Heart right ventricle (tissue), 16 donors: Measurements from ENCODE around the gene LDLRAP1. TPM values are rescaled to one million over a fixed set of nuclear protein-coding genes. Genes with fewer than 3 reads are reported as not detected.

Experiments used
- ATAC-seq, 8 donors: fragments of 200-7000 bp; cut with Tn5 transposase; one replicate each; pipeline ENCODE4 v1.9.1; 2020; ENCODE audit warnings: mild to moderate bottlenecking in 8 of 8, moderate library complexity in 8 of 8, moderate number of reproducible peaks in 1 of 8
- DNase-seq, 2 donors: peaks; one replicate each; pipeline ENCODE4 v3.0.0-alpha.2; 2020
- H3K27ac ChIP-seq, 10 donors: fragments of 200-600 bp; sonication (generic) in 2 of 10; one replicate each; pipeline versions ENCODE4 v1.5.0 to v1.8.0; 2020 to 2022; ENCODE audit warnings: mild to moderate bottlenecking in 3 of 10
- H3K27me3 ChIP-seq, 7 donors: fragments of 200-600 bp; one replicate each; pipeline ENCODE4 v1.8.0; 2021 to 2022; ENCODE audit warnings: mild to moderate bottlenecking in 2 of 7
- H3K36me3 ChIP-seq, 9 donors: fragments of 200-600 bp; sonication (generic) in 1 of 9; one replicate each; pipeline versions ENCODE4 v1.5.0 to v1.8.0; 2020 to 2022; ENCODE audit warnings: mild to moderate bottlenecking in 2 of 9
- H3K4me1 ChIP-seq, 9 donors: fragments of 200-600 bp; sonication (generic) in 1 of 9; one replicate each; pipeline versions ENCODE4 v1.5.0 to v1.8.0; 2020 to 2022; ENCODE audit warnings: mild to moderate bottlenecking in 4 of 9
- H3K4me3 ChIP-seq, 10 donors: fragments of 200-600 bp; sonication (generic) in 2 of 10; one replicate each; pipeline versions ENCODE4 v1.5.0 to v1.8.0; 2020 to 2022; ENCODE audit warnings: mild to moderate bottlenecking in 7 of 10, moderate library complexity in 2 of 10
- H3K9me3 ChIP-seq, 11 donors: fragments of 200-600 bp in 10 of 11; sonication (generic) in 2 of 11; one replicate each; pipeline versions ENCODE4 v1.5.0 to v1.8.0; 2013 to 2022; ENCODE audit warnings: mild to moderate bottlenecking in 2 of 11, control low read depth in 1 of 11, moderate library complexity in 1 of 11
- CTCF ChIP-seq, 9 donors: fragments of 200-600 bp; sonication (generic) in 2 of 9; IDR thresholded peaks; one replicate each; pipeline versions ENCODE4 v1.5.0 to v1.8.0; 2021 to 2022; ENCODE audit warnings: antibody characterized with exemption in 9 of 9, mild to moderate bottlenecking in 5 of 9, moderate library complexity in 1 of 9
- WGBS, 2 donors: extraction: QIAGEN DNeasy Blood & Tissue Kit; methylation state at CpG; one replicate each; pipeline ENCODE4 v1.1.7; 2013; ENCODE audit warnings: inconsistent platforms in 1 of 2; 5-methylcytosine and 5-hydroxymethylcytosine counted together
- intact Hi-C, 10 donors: fragments of 100-400 bp; cut with DNase I; formaldehyde crosslinking; loops; one replicate each; pipeline versions ENCODE4 v1.11.1 to v1.14.2; 2022
- polyA plus RNA-seq, 2 donors: library from polyadenylated mRNA; stranded (reverse); fragments of 200-250 nt; gene quantifications; one replicate each; pipeline ENCODE4 v1.2.3, GENCODE V29; 2013
- total RNA-seq, 10 donors: library from RNA; stranded (reverse); fragmentation: NEBNext Ultra II Directional in 3 of 10; extraction: Animal tissue kit (Norgen Biotek cat#: 25700) in 3 of 10; gene quantifications; one replicate each; pipeline versions ENCODE4 v1.2.1 to v1.2.4, GENCODE V29; 2021 to 2023
- donor health status: Arrhythmogenic right ventricular cardiomyopathy.
- donor health status: ischemic (EF 13 %, LVEDD 7.1; RV severe dilation, severe dysfunction).
- donor health status: healthy with polysubstance abuse.
- donor health status: DM: no; HTN: yes; CAD: no.
- donor health status: DM: no; HTN: no; CAD: no.
- donor health status: ischemic (EF 25% LVEDD 6.9; RV normal size, moderate dysfunction).
- donor health status: ischemic (EF 25% LVEDD 5.7; RV mildly dilated, moderate dysfunction).
- donor health status: healthy.
- donor health status: DM: yes; HTN: yes; CAD: no.
- donor health status: Ischemic cardiomyopathy.
- donor health status: ischemic (EF 35%, LVEDD 5.7; RV mildly dilated, moderate dysfunction).
- donor health status: nonischemic (EF 11% LVEDD 7.7; RV severe dilation, severe dysfunction).
- donor health status: DM: yes; HTN: yes; CAD: no.
- donor health status: PGD.
- donor health status: ischemic (EF 29% LVEDD 5.4; RV normal size, mild dysfunction).
- donor health status: nonischemic (EF 23%, LVEDD 6.1; RV moderate dilation, normal function).

The LDLRAP1 gene
- total and polyA plus RNA-seq, 12 donors: 8.5 to 16.1 (median 10.3) TPM

GRCh38 chr1:25607123-25607522 lies 63.7 kb downstream of the LDLRAP1 start:
- ATAC-seq (no peak), DNase-seq (no peak)
- H3K4me1 ChIP-seq: peaks cover 0 to 9% (median 6%) of the 10 kb centered on the region in 9 donors
- WGBS, 2 donors: 92 to 94% methylated on average over 5 of the region's 5 CpGs
- peaks cover 0 to 12% (median 0%) of the 10 kb centered on the region in 7 donors for H3K27me3 ChIP-seq
- no peak overlapping the region for H3K27ac ChIP-seq
- H3K36me3 ChIP-seq: no peaks in the 10 kb centered on the region
- no peak for TF ChIP-seq CTCF (IDR thresholded peaks at IDR 0.05)
- H3K9me3 ChIP-seq: no peaks in the 10 kb centered on the region
- H3K4me3 ChIP-seq: no peak overlapping the region
- intact Hi-C loops: loop anchor here in 4 of 10 donors (5.0 kb wide), 2 partner anchors 190 to 205 kb away; no protein-coding TSS in a partner anchor

DNA sequence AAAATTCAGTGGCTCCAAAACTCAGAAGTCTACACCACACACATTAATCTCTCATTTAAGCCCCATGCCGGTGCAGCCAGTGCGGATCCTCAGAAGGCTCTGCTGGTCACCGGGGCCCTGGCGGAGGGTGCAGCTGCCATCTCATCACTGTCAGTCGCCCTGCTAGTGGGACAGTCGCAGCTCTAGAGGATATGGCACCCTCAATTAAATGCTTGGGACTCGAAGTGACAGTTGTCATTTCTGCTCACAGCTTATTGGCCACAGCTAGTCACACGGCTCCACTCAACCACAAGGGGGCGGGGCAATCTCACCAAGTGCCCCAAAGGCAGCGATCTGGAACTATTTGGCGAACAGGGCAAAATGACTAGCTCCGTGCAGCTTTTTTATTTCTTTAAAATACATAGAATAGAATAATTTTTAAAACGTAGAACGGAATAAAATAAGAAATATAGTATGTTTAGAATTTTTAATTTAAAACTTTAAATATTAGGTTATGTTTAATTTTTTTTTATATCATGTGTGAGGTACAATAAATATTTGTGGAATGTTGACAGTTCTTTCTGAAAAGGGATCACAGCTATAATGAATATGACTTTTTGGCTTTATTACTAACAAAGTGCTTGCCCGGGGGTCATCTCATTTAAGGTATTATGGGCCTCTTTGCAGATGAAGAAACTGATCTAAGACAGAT lies 65.2 kb downstream of the LDLRAP1 start:
- intact Hi-C loops: loop anchor here in 9 of 10 donors (2.0 to 5.0 kb wide), 6 partner anchors 134 to 204 kb away; no protein-coding TSS in a partner anchor
- H3K27ac ChIP-seq: no peak overlapping the region
- H3K9me3 ChIP-seq: no peaks in the 10 kb centered on the region
- DNase-seq (peak; percentile 86 to 90), ATAC-seq (peak; percentile 67 to 95 (median 92))
- H3K36me3 ChIP-seq: no peaks in the 10 kb centered on the region
- whole genome bisulfite sequencing, 2 donors: 22% methylated on average over 15 of the region's 15 CpGs
- peaks cover 0 to 14% (median 0%) of the 10 kb centered on the region in 7 donors for H3K27me3 ChIP-seq
- peak overlapping the region in 6 of 10 donors; percentile 19 to 44 (median 30) for H3K4me3 ChIP-seq
- TF ChIP-seq CTCF (IDR thresholded peaks at IDR 0.05): peak; percentile 51 to 89 (median 79)
- peaks cover 0 to 9% (median 6%) of the 10 kb centered on the region in 9 donors for H3K4me1 ChIP-seq

GRCh38 chr1:25609921-25610320 lies 66.5 kb downstream of the LDLRAP1 start:
- WGBS, 2 donors: 54 to 61% methylated on average over 6 of the region's 6 CpGs
- Histone ChIP-seq H3K4me1 (peaks cover 0 to 10% (median 6%) of the 10 kb centered on the region in 9 donors), H3K4me3 (no peak overlapping the region), H3K9me3 (no peaks in the 10 kb centered on the region), H3K36me3 (no peaks in the 10 kb centered on the region), H3K27ac (no peak overlapping the region), H3K27me3 (peaks cover 0 to 14% (median 0%) of the 10 kb centered on the region in 7 donors)
- ATAC-seq (peak in 1 of 8 donors; percentile 23), DNase-seq (no peak)
- no peak for TF ChIP-seq CTCF (IDR thresholded peaks at IDR 0.05)
- intact Hi-C loops: loop anchor here (2.0 to 10.0 kb wide), 7 partner anchors 133 to 202 kb away; no protein-coding TSS in a partner anchor

GRCh38 chr1:25610822-25611630 lies 67.6 kb downstream of the LDLRAP1 start:
- H3K27ac ChIP-seq: no peak overlapping the region
- peak in 4 of 9 donors; percentile 6 to 22 (median 14) for TF ChIP-seq CTCF (IDR thresholded peaks at IDR 0.05)
- intact Hi-C loops: loop anchor here in 3 of 10 donors (2.0 to 10.0 kb wide), 3 partner anchors 134 to 186 kb away; no protein-coding TSS in a partner anchor
- peaks cover 0 to 14% (median 0%) of the 10 kb centered on the region in 7 donors for H3K27me3 ChIP-seq
- ATAC-seq: no peak
- no peaks in the 10 kb centered on the region for H3K36me3 ChIP-seq
- H3K9me3 ChIP-seq: no peaks in the 10 kb centered on the region
- no peak for DNase-seq
- peaks cover 0 to 21% (median 13%) of the 10 kb centered on the region in 9 donors for H3K4me1 ChIP-seq
- 53 to 67% methylated on average over 8 of the region's 8 CpGs for WGBS, 2 donors
- H3K4me3 ChIP-seq: no peak overlapping the region
